Renal pelvis (tissue), 4 donors: ENCODE results near the gene GTF2F1. TPM values are rescaled to one million over a fixed set of nuclear protein-coding genes. Genes with fewer than 3 reads are reported as not detected.
"Not testable (repeated sequence)": the region's sequence is repeated elsewhere in the genome, so short reads cannot be mapped to it uniquely, and the experiment has no call there.

Experiments
- DNase-seq: peaks from one replicate; pipeline ENCODE4 v3.0.0-alpha.2; 2013
- polyA plus RNA-seq, 3 donors: library from polyadenylated mRNA; unstranded; fragments of 120-200 nt; gene quantifications; one replicate each; pipeline ENCODE4 v1.2.1, GENCODE V29; 2013; ENCODE audit not compliant: insufficient read length in 3 of 3

Gene GTF2F1
- polyA plus RNA-seq, 3 donors, result 91.7 to 102 (median 100) TPM

GRCh38 chr19:6360445-6360844, 32.5 kb downstream of the GTF2F1 start:
- not testable (repeated sequence) for DNase-seq

- no peak for DNase-seq
Observed at GRCh38 chr19:6359568-6360341, 33.2 kb downstream of the GTF2F1 start.

GRCh38 chr19:6358003-6358402, 35.0 kb downstream of the GTF2F1 start:
- no peak for DNase-seq

- DNase-seq, result no peak
Observed at GRCh38 chr19:6357174-6357573, 35.8 kb downstream of the GTF2F1 start.

- not testable (repeated sequence) for DNase-seq
Observed at GRCh38 chr19:6355321-6356040, 37.5 kb downstream of the GTF2F1 start.

GRCh38 chr19:6354098-6354674, 38.8 kb downstream of the GTF2F1 start:
- DNase-seq, result no peak

- DNase-seq, result no peak
Observed at GRCh38 chr19:6352381-6353165, 40.4 kb downstream of the GTF2F1 start.

- no peak for DNase-seq
Observed at GRCh38 chr19:6350688-6351087, 42.3 kb downstream of the GTF2F1 start.

GRCh38 chr19:6349271-6349670, 43.7 kb downstream of the GTF2F1 start:
- DNase-seq, result not testable (repeated sequence)

GRCh38 chr19:6343462-6343861, 49.5 kb downstream of the GTF2F1 start:
- DNase-seq, result no peak

GRCh38 chr19:6340493-6341201, 52.3 kb downstream of the GTF2F1 start:
- no peak for DNase-seq

GRCh38 chr19:6334490-6335285, 58.3 kb downstream of the GTF2F1 start:
- no peak for DNase-seq

- DNase-seq, result no peak
Observed at GRCh38 chr19:6333439-6333838, 59.5 kb downstream of the GTF2F1 start, which contains the start of gene ACER1. Gene ACER1 (minus strand): TSS chr19:6333612. CDS start chr19:6333551, 61 bp downstream.

Other genes starting within 250 kb of the GTF2F1 start
- gene MLLT1, start 113.2 kb downstream of the GTF2F1 start, polyA plus RNA-seq, result 100 to 1,000 TPM; 109 to 129 (median 114) TPM
- gene ACER1, start 59.6 kb downstream of the GTF2F1 start, polyA plus RNA-seq, result under 1 TPM in 2 of 3 donors, not detected in 1; 0.12 to 0.16 TPM
- 10 to 100 TPM; 62.5 to 79.9 (median 69.1) TPM for gene CLPP, start 31.6 kb downstream of the GTF2F1 start, polyA plus RNA-seq
- gene ALKBH7, start 20.4 kb downstream of the GTF2F1 start, polyA plus RNA-seq, result 10 to 100 TPM; 70.2 to 90.9 (median 89.4) TPM
- gene PSPN, start 17.2 kb downstream of the GTF2F1 start, polyA plus RNA-seq, result 1 to 10 TPM; 3.0 to 3.8 (median 3.3) TPM
- gene KHSRP, start 31.6 kb upstream of the GTF2F1 start, polyA plus RNA-seq, result 100 to 1,000 TPM; 310 to 362 (median 359) TPM
- 1 to 10 TPM in 2 of 3 donors, under 1 TPM in 1; 0.31 to 2.4 (median 1.5) TPM for gene SLC25A41, start 40.6 kb upstream of the GTF2F1 start, polyA plus RNA-seq
- gene SLC25A23, start 66.6 kb upstream of the GTF2F1 start, polyA plus RNA-seq, result 10 to 100 TPM; 77.7 to 84.1 (median 80.4) TPM
- gene CRB3, start 71.1 kb upstream of the GTF2F1 start, polyA plus RNA-seq, result 10 to 100 TPM; 34.0 to 41.7 (median 35.9) TPM
- gene DENND1C, start 88.6 kb upstream of the GTF2F1 start, polyA plus RNA-seq, result 10 to 100 TPM; 41.8 to 47.0 (median 45.2) TPM
- 10 to 100 TPM; 35.2 to 37.0 (median 36.7) TPM for gene TUBB4A, start 109.1 kb upstream of the GTF2F1 start, polyA plus RNA-seq
- under 1 TPM in 2 of 3 donors, not detected in 1; 0.21 to 0.55 TPM for gene TNFSF9, start 137.9 kb upstream of the GTF2F1 start, polyA plus RNA-seq
- gene CD70, start 198.0 kb upstream of the GTF2F1 start, polyA plus RNA-seq, result under 1 TPM in 1 of 3 donors, not detected in 2; 0.26 TPM